ENCODE results near the gene AVEN. TPM values are rescaled to one million over a fixed set of nuclear protein-coding genes. Genes with fewer than 3 reads are reported as not detected.
"Not testable (repeated sequence)": the region's sequence is repeated elsewhere in the genome, so short reads cannot be mapped to it uniquely, and the experiment has no call there.

The AVEN gene
- total RNA-seq, 1 donor from 2014 or later: 10.4 TPM

GRCh38 chr15:34011481-34011880, 27.5 kb downstream of the AVEN start:
- Mint-ChIP-seq H3K27me3 (no peaks in the 10 kb centered on the region), H3K36me3 (no peaks in the 10 kb centered on the region), H3K27ac (no peak overlapping the region), H3K4me1 (ENCODE audit: unreplicated experiment) (no peaks in the 10 kb centered on the region), H3K9me3 (no peaks in the 10 kb centered on the region), H3K4me3 (no peak overlapping the region)
- TF ChIP-seq CTCF (conservative IDR thresholded peaks at IDR 0.05): no peak
- no peak for DNase-seq (ENCODE audit: extremely low spot score, unreplicated experiment)

- DNase-seq (ENCODE audit: extremely low spot score, unreplicated experiment): no peak
- Mint-ChIP-seq H3K4me1 (ENCODE audit: unreplicated experiment) (no peaks in the 10 kb centered on the region), H3K36me3 (no peaks in the 10 kb centered on the region), H3K27me3 (no peaks in the 10 kb centered on the region), H3K4me3 (no peak overlapping the region), H3K9me3 (no peaks in the 10 kb centered on the region), H3K27ac (no peak overlapping the region)
- TF ChIP-seq CTCF (conservative IDR thresholded peaks at IDR 0.05): no peak
These were observed 28.1 kb downstream of the AVEN start for GRCh38 chr15:34010921-34011320.

- Mint-ChIP-seq H3K9me3 (no peaks in the 10 kb centered on the region), H3K4me1 (ENCODE audit: unreplicated experiment) (no peaks in the 10 kb centered on the region), H3K27ac (no peak overlapping the region), H3K4me3 (no peak overlapping the region), H3K36me3 (no peaks in the 10 kb centered on the region), H3K27me3 (no peaks in the 10 kb centered on the region)
- TF ChIP-seq CTCF (conservative IDR thresholded peaks at IDR 0.05): no peak
- DNase-seq (ENCODE audit: extremely low spot score, unreplicated experiment): no peak
These were observed 29.3 kb downstream of the AVEN start for GRCh38 chr15:34009656-34010055.

- no peak for TF ChIP-seq CTCF (conservative IDR thresholded peaks at IDR 0.05)
- Mint-ChIP-seq H3K9me3 (no peaks in the 10 kb centered on the region), H3K27ac (no peak overlapping the region)
These were observed 32.6 kb downstream of the AVEN start for GRCh38 chr15:34006381-34006780.

GRCh38 chr15:34001536-34001935, 37.5 kb downstream of the AVEN start:
- H3K27me3 Mint-ChIP-seq: no peaks in the 10 kb centered on the region
- H3K36me3 Mint-ChIP-seq: no peaks in the 10 kb centered on the region
- H3K27ac Mint-ChIP-seq: no peak overlapping the region
- TF ChIP-seq CTCF (conservative IDR thresholded peaks at IDR 0.05): no peak
- H3K4me1 Mint-ChIP-seq (ENCODE audit: unreplicated experiment): no peaks in the 10 kb centered on the region
- no peaks in the 10 kb centered on the region for H3K9me3 Mint-ChIP-seq
- DNase-seq (ENCODE audit: extremely low spot score, unreplicated experiment): no peak
- H3K4me3 Mint-ChIP-seq: no peak overlapping the region

More at GRCh38 chr15:34006381-34006780, 32.6 kb downstream of the AVEN start:
- Mint-ChIP-seq H3K36me3 (no peaks in the 10 kb centered on the region), H3K4me1 (ENCODE audit: unreplicated experiment) (no peaks in the 10 kb centered on the region), H3K4me3 (no peak overlapping the region), H3K27me3 (no peaks in the 10 kb centered on the region)
- DNase-seq (ENCODE audit: extremely low spot score, unreplicated experiment): no peak

GRCh38 chr15:33995666-33996065, 43.3 kb downstream of the AVEN start:
- not testable (repeated sequence) for H3K9me3 Mint-ChIP-seq; H3K27me3 Mint-ChIP-seq; H3K27ac Mint-ChIP-seq; H3K4me3 Mint-ChIP-seq; DNase-seq (ENCODE audit: extremely low spot score, unreplicated experiment); H3K4me1 Mint-ChIP-seq (ENCODE audit: unreplicated experiment); H3K36me3 Mint-ChIP-seq

Measured in type B pancreatic cell (in vitro differentiated cells).